SK-N-MC (cell line): ENCODE results near the gene STX10.

Source experiments
- DNase-seq: peaks from one replicate; pipeline ENCODE4 v3.0.0-alpha.2; 2011; ENCODE audit warnings: low read depth, low spot score
- H3K27ac ChIP-seq: fragments of 200-600 bp; sonication (generic); 2 replicates; pipeline ENCODE4 v1.5.1; 2016; ENCODE audit warnings: mixed run types
- H3K36me3 ChIP-seq: fragments of 200-600 bp; sonication (generic); 2 replicates; pipeline ENCODE4 v1.6.1; 2017; ENCODE audit warnings: antibody characterized with exemption, low read length, mixed read lengths; ENCODE audit not compliant: insufficient read depth
- H3K4me3 ChIP-seq: fragments of 200-600 bp; sonication (generic); 2 replicates; pipeline ENCODE4 v1.5.1; 2016
- H3K9ac ChIP-seq: fragments of 200-600 bp; sonication (generic); 2 replicates; pipeline ENCODE4 v1.8.0; 2017; ENCODE audit warnings: mixed run types, mixed read lengths; ENCODE audit not compliant: insufficient read length
- H3K9me3 ChIP-seq: fragments of 200-600 bp; sonication (generic); 2 replicates; pipeline ENCODE4 v1.6.1; 2017; ENCODE audit warnings: low read depth, mild to moderate bottlenecking, antibody characterized with exemption, low read length, moderate library complexity, mixed read lengths
- EZH2 ChIP-seq: fragments of 200-600 bp; sonication (generic); IDR thresholded peaks from one replicate; pipeline ENCODE4 v1.6.1; 2017; ENCODE audit warnings: antibody characterized with exemption
- FOXP2 ChIP-seq: optimal IDR thresholded peaks from 2 replicates; pipeline ENCODE3; 2011; ENCODE audit warnings: mild to moderate bottlenecking, moderate library complexity; ENCODE audit not compliant: insufficient read depth; ENCODE audit errors: extremely low read length, control extremely low read depth
- POLR2AphosphoS5 ChIP-seq: IDR thresholded peaks from 2 replicates; pipeline ENCODE4 v1.6.1; 2012; ENCODE audit warnings: mild to moderate bottlenecking, low read depth, low read length, borderline replicate concordance

The STX10 gene

GRCh38 chr19:13109361-13110098 lies 40.6 kb downstream of the STX10 start:
- no peaks in the 10 kb centered on the region for H3K9me3 ChIP-seq
- no peak overlapping the region for H3K27ac ChIP-seq
- TF ChIP-seq POLR2AphosphoS5: no peak
- TF ChIP-seq EZH2: no peak
- no peak for TF ChIP-seq FOXP2
- peaks cover 35% of the 10 kb centered on the region; the same call in 1 of the 2 replicates for H3K36me3 ChIP-seq
- H3K4me3 ChIP-seq: no peak overlapping the region
- no peak for DNase-seq
- H3K9ac ChIP-seq: no peak overlapping the region

GRCh38 chr19:13104848-13105711 lies 45.1 kb downstream of the STX10 start:
- H3K9me3 ChIP-seq: no peaks in the 10 kb centered on the region
- H3K36me3 ChIP-seq: peaks cover 13% of the 10 kb centered on the region; the same call in 1 of the 2 replicates
- TF ChIP-seq FOXP2 (no peak), EZH2 (no peak), POLR2AphosphoS5 (no peak)
- H3K9ac ChIP-seq: no peak overlapping the region
- no peak for DNase-seq
- no peak overlapping the region for H3K4me3 ChIP-seq
- H3K27ac ChIP-seq: no peak overlapping the region

- H3K4me3 ChIP-seq: no peak overlapping the region
These were observed 45.8 kb downstream of the STX10 start for GRCh38 chr19:13104360-13104847.

GRCh38 chr19:13103581-13104359 lies 46.4 kb downstream of the STX10 start:
- Histone ChIP-seq H3K27ac (no peak overlapping the region), H3K36me3 (peaks cover 5% of the 10 kb centered on the region; the same call in 1 of the 2 replicates), H3K4me3 (no peak overlapping the region), H3K9me3 (no peaks in the 10 kb centered on the region), H3K9ac (no peak overlapping the region)
- DNase-seq: no peak
- TF ChIP-seq EZH2: no peak
- no peak for TF ChIP-seq POLR2AphosphoS5
- no peak for TF ChIP-seq FOXP2

More at GRCh38 chr19:13104360-13104847, 45.8 kb downstream of the STX10 start:
- no peak for DNase-seq
- Histone ChIP-seq H3K9me3 (no peaks in the 10 kb centered on the region), H3K9ac (no peak overlapping the region), H3K27ac (no peak overlapping the region), H3K36me3 (peaks cover 9% of the 10 kb centered on the region; the same call in 1 of the 2 replicates)
- TF ChIP-seq FOXP2 (no peak), EZH2 (no peak), POLR2AphosphoS5 (no peak)

- no peak for DNase-seq
- Histone ChIP-seq H3K4me3 (no peak within 1 kb of the TSS), H3K27ac (no peak within 1 kb of the TSS), H3K9ac (no peak within 1 kb of the TSS), H3K9me3 (no peaks in the 10 kb centered on the region), H3K36me3 (peaks cover 5% of the 10 kb centered on the region; the same call in 1 of the 2 replicates)
- TF ChIP-seq POLR2AphosphoS5: no peak; the same call in 1 of the 2 replicates
- TF ChIP-seq EZH2: no peak
- no peak for TF ChIP-seq FOXP2
These were observed 47.3 kb downstream of the STX10 start, which contains the start of gene LYL1 for GRCh38 chr19:13102666-13103580. Gene LYL1, minus strand, starts transcription at chr19:13102858. Its CDS starts 1,687 bp downstream, at chr19:13101171.

- TF ChIP-seq POLR2AphosphoS5 (no peak), FOXP2 (no peak), EZH2 (no peak)
- peaks cover 2% of the 10 kb centered on the region; the same call in 1 of the 2 replicates for H3K36me3 ChIP-seq
- no peak overlapping the region for H3K9ac ChIP-seq
- DNase-seq: no peak
- no peaks in the 10 kb centered on the region for H3K9me3 ChIP-seq
- no peak overlapping the region for H3K27ac ChIP-seq
- no peak overlapping the region for H3K4me3 ChIP-seq
These were observed 47.8 kb downstream of the STX10 start for GRCh38 chr19:13102416-13102665.
